ENCODE data around the gene TSPAN6. TPM values are rescaled to one million over a fixed set of nuclear protein-coding genes. Genes with fewer than 3 reads are reported as not detected.

The TSPAN6 gene
- total RNA-seq, 1 donor from 2014 or later, result 71.4 TPM

GRCh38 chrX:100663642-100664041 is 27.0 kb upstream of the TSPAN6 start:
- Mint-ChIP-seq H3K36me3 (ENCODE audit: low read depth) (no peaks in the 10 kb centered on the region), H3K27ac (ENCODE audit: unreplicated experiment) (no peak overlapping the region), H3K4me3 (no peak overlapping the region), H3K27me3 (ENCODE audit: low read depth) (no peaks in the 10 kb centered on the region), H3K9me3 (peaks cover 2% of the 10 kb centered on the region), H3K4me1 (peaks cover 7% of the 10 kb centered on the region)
- DNase-seq (ENCODE audit: low read depth, low spot score), result no peak
- TF ChIP-seq, protein P1, sequence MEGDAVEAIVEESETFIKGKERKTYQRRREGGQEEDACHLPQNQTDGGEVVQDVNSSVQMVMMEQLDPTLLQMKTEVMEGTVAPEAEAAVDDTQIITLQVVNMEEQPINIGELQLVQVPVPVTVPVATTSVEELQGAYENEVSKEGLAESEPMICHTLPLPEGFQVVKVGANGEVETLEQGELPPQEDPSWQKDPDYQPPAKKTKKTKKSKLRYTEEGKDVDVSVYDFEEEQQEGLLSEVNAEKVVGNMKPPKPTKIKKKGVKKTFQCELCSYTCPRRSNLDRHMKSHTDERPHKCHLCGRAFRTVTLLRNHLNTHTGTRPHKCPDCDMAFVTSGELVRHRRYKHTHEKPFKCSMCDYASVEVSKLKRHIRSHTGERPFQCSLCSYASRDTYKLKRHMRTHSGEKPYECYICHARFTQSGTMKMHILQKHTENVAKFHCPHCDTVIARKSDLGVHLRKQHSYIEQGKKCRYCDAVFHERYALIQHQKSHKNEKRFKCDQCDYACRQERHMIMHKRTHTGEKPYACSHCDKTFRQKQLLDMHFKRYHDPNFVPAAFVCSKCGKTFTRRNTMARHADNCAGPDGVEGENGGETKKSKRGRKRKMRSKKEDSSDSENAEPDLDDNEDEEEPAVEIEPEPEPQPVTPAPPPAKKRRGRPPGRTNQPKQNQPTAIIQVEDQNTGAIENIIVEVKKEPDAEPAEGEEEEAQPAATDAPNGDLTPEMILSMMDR (conservative IDR thresholded peaks at IDR 0.05), result no peak

GRCh38 chrX:100662796-100663195 is 26.2 kb upstream of the TSPAN6 start:
- Mint-ChIP-seq H3K4me1 (peaks cover 7% of the 10 kb centered on the region), H3K4me3 (no peak overlapping the region), H3K36me3 (ENCODE audit: low read depth) (no peaks in the 10 kb centered on the region), H3K9me3 (peaks cover 2% of the 10 kb centered on the region), H3K27me3 (ENCODE audit: low read depth) (no peaks in the 10 kb centered on the region), H3K27ac (ENCODE audit: unreplicated experiment) (no peak overlapping the region)
- TF ChIP-seq, protein P1 (conservative IDR thresholded peaks at IDR 0.05), result no peak
- no peak for DNase-seq (ENCODE audit: low read depth, low spot score)

- no peaks in the 10 kb centered on the region for H3K36me3 Mint-ChIP-seq (ENCODE audit: low read depth)
- no peaks in the 10 kb centered on the region for H3K27me3 Mint-ChIP-seq (ENCODE audit: low read depth)
- H3K9me3 Mint-ChIP-seq, result peaks cover 2% of the 10 kb centered on the region
- no peak for DNase-seq (ENCODE audit: low read depth, low spot score)
- H3K4me3 Mint-ChIP-seq, result no peak overlapping the region
- TF ChIP-seq, protein P1 (conservative IDR thresholded peaks at IDR 0.05), result no peak
- H3K27ac Mint-ChIP-seq (ENCODE audit: unreplicated experiment), result no peak overlapping the region
- H3K4me1 Mint-ChIP-seq, result peaks cover 7% of the 10 kb centered on the region
Measured at GRCh38 chrX:100662170-100662569, 25.6 kb upstream of the TSPAN6 start.

GRCh38 chrX:100659431-100660137 is 23.0 kb upstream of the TSPAN6 start:
- Mint-ChIP-seq H3K36me3 (ENCODE audit: low read depth) (no peaks in the 10 kb centered on the region), H3K4me3 (no peak overlapping the region), H3K27ac (ENCODE audit: unreplicated experiment) (no peak overlapping the region), H3K27me3 (ENCODE audit: low read depth) (no peaks in the 10 kb centered on the region), H3K9me3 (peaks cover 5% of the 10 kb centered on the region), H3K4me1 (peaks cover 7% of the 10 kb centered on the region)
- TF ChIP-seq, protein P1 (conservative IDR thresholded peaks at IDR 0.05), result no peak
- no peak for DNase-seq (ENCODE audit: low read depth, low spot score)

DNA sequence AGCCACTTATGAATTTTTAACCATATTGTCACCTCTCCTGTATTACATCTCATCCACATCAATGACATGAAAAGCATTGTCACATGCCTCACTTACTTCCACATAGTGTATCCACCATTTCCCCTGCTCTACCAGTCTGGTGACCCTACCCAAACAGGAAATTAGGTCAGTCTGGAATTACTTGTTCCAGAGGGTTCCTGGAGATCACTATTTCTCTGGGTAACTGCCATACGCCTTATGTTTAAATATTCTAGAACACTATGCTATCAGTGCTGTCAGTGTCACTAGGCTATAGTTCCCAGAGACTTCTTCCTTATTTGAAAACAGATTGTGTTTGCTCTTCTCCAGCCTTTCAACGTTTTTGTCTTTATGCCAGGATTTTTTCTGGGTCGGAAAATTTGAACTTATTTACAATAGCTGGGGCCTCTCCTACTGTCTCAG is 22.4 kb upstream of the TSPAN6 start:
- Mint-ChIP-seq H3K36me3 (ENCODE audit: low read depth) (no peaks in the 10 kb centered on the region), H3K9me3 (peaks cover 5% of the 10 kb centered on the region), H3K4me3 (no peak overlapping the region), H3K27ac (ENCODE audit: unreplicated experiment) (no peak overlapping the region), H3K4me1 (peaks cover 10% of the 10 kb centered on the region), H3K27me3 (ENCODE audit: low read depth) (no peaks in the 10 kb centered on the region)
- TF ChIP-seq, protein P1 (conservative IDR thresholded peaks at IDR 0.05), result no peak
- DNase-seq (ENCODE audit: low read depth, low spot score), result no peak
